ENCODE results near the gene PCBP3. TPM values are rescaled to one million over a fixed set of nuclear protein-coding genes. Genes with fewer than 3 reads are reported as not detected.

The PCBP3 gene
- total and polyA plus RNA-seq, 2 of the 8 experiments (the other 6 are each of a cell fraction or from before 2014, with no cell fraction given), result 3.5 to 6.3 TPM

DNA sequence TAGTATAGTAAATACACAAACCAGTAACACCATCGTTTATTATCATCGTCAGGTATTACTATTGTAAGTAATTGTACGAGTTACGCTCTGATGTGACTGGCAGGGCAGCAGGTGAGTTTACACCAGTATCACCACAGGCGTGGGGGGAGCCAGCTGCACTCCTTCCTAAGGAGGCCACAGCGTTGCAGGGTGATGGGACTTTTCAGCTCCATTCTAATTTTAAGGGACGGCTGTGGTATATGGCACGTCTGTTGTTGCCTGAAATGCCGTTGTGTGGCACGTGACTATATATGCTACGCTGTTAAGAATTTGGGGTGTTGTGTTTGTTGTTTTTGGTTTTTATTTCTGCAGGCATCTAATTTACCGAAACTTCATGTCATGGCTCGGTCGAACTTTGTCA, 173.3 kb downstream of the PCBP3 start:
- H3K4me3 ChIP-seq (ENCODE audit: extremely low read depth in 1 of 4, insufficient read depth in 2 of 4, low read depth in 3 of 4, low read length in 4 of 4), result no peak overlapping the region
- H4K91ac ChIP-seq (replicated peaks; ENCODE audit: insufficient read length, low read length), result no peak overlapping the region
- TF ChIP-seq GTF2F1 (IDR thresholded peaks at IDR 0.05; ENCODE audit: borderline replicate concordance, low read depth, low read length), result no peak
- TF ChIP-seq RFX5 (IDR thresholded peaks at IDR 0.05; ENCODE audit: borderline replicate concordance, low read depth, low read length), result no peak
- no peak for TF ChIP-seq ASH2L (IDR thresholded peaks at IDR 0.05; ENCODE audit: low read length)
- TF ChIP-seq POLR2A (IDR thresholded peaks at IDR 0.05; ENCODE audit: control extremely low read depth in 1 of 2, low read depth in 2 of 2, low read length in 2 of 2), result no peak
- TF ChIP-seq CREB1 (IDR thresholded peaks at IDR 0.05), result no peak
- TF ChIP-seq, protein P1, sequence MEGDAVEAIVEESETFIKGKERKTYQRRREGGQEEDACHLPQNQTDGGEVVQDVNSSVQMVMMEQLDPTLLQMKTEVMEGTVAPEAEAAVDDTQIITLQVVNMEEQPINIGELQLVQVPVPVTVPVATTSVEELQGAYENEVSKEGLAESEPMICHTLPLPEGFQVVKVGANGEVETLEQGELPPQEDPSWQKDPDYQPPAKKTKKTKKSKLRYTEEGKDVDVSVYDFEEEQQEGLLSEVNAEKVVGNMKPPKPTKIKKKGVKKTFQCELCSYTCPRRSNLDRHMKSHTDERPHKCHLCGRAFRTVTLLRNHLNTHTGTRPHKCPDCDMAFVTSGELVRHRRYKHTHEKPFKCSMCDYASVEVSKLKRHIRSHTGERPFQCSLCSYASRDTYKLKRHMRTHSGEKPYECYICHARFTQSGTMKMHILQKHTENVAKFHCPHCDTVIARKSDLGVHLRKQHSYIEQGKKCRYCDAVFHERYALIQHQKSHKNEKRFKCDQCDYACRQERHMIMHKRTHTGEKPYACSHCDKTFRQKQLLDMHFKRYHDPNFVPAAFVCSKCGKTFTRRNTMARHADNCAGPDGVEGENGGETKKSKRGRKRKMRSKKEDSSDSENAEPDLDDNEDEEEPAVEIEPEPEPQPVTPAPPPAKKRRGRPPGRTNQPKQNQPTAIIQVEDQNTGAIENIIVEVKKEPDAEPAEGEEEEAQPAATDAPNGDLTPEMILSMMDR (IDR thresholded peaks at IDR 0.05; ENCODE audit: control extremely low read depth in 1 of 3, insufficient read depth in 1 of 3, low read depth in 1 of 3, low read length in 3 of 3), result no peak
- no peak for TF ChIP-seq TEAD4 (IDR thresholded peaks at IDR 0.05; ENCODE audit: low read depth, low read length)
- TF ChIP-seq POU5F1 (IDR thresholded peaks at IDR 0.05; ENCODE audit: low read depth, low read length), result no peak
- TF ChIP-seq PHF8 (conservative IDR thresholded peaks at IDR 0.05; ENCODE audit: low read depth, low read length), result no peak
- no peak for TF ChIP-seq SAP30 (IDR thresholded peaks at IDR 0.05; ENCODE audit: insufficient read depth, insufficient replicate concordance, low read length)
- no peak for TF ChIP-seq CHD2 (IDR thresholded peaks at IDR 0.05; ENCODE audit: low read length)
- no peak for TF ChIP-seq EZH2 (IDR thresholded peaks at IDR 0.05; ENCODE audit: low read depth, low read length, severe bottlenecking)
- peaks cover 0 to 8% (median 1%) of the 10 kb centered on the region in 4 experiments; a peak in 2 of 7 replicates for H3K4me1 ChIP-seq (replicated peaks in 1 of 4; ENCODE audit: control insufficient read depth in 3 of 4, insufficient read depth in 4 of 4, low read length in 3 of 4)
- H2AFZ ChIP-seq (ENCODE audit: low read length), result no peak overlapping the region
- 88% methylated on average over 14 of the region's 14 CpGs; no CpG with 5 or more reads in 1 of the 2 experiments for WGBS, 2 experiments (ENCODE audit: extremely low coverage in 1 of 2, insufficient coverage in 1 of 2, insufficient read length in 1 of 2, insufficient replicate concordance in 2 of 2, low coverage in 1 of 2, low lambda C conversion rate in 2 of 2, missing lambda C conversion rate in 1 of 2)
- no peak overlapping the region for H3K4me2 ChIP-seq (ENCODE audit: insufficient read depth in 1 of 2, low read depth in 2 of 2, low read length in 2 of 2)
- H2AK5ac ChIP-seq (ENCODE audit: low read depth, low read length), result no peak overlapping the region
- no peak overlapping the region for H2BK20ac ChIP-seq (ENCODE audit: low read length)
- no peak overlapping the region for H4K5ac ChIP-seq (ENCODE audit: insufficient read length, low read depth, low read length)
- H3K79me1 ChIP-seq (ENCODE audit: low read depth, low read length), result no peaks in the 10 kb centered on the region
- H3K23me2 ChIP-seq (ENCODE audit: low read depth, low read length), result peaks cover 5% of the 10 kb centered on the region; the same call in 1 of the 2 replicates
- no peak for FAIRE-seq
- ChIA-PET POLR2A (ENCODE audit: partially characterized antibody) (interaction anchor here (0.6 to 1.0 kb wide), 2 partner anchors 144 to 256 kb away, joined by 3 to 5 read pairs; no protein-coding TSS in a partner anchor), CTCF (ENCODE audit: partially characterized antibody) (interaction anchor here (0.8 kb wide), 1 partner anchor 46 kb away, joined by 3 read pairs; no protein-coding TSS in a partner anchor)
- H3K4ac ChIP-seq (replicated peaks; ENCODE audit: insufficient read length, low read depth, low read length), result no peak overlapping the region
- H3K14ac ChIP-seq (ENCODE audit: insufficient read length), result no peak overlapping the region
- no peak overlapping the region for H2BK12ac ChIP-seq (ENCODE audit: low read depth, low read length)
- no peak overlapping the region for H3K56ac ChIP-seq (replicated peaks; ENCODE audit: insufficient read length, low read depth, low read length)
- no peak overlapping the region for H3K27ac ChIP-seq (ENCODE audit: low read depth, low read length)
- H3K18ac ChIP-seq (ENCODE audit: extremely low read depth, low read length), result no peak overlapping the region
- H3K23ac ChIP-seq (ENCODE audit: insufficient read length), result no peak overlapping the region
- no peak overlapping the region for H2BK15ac ChIP-seq (ENCODE audit: low read length)
- DNase-seq (ENCODE audit: low read depth in 1 of 2, low spot score in 2 of 2), result no peak
- H3K79me2 ChIP-seq (ENCODE audit: control insufficient read depth in 1 of 2, insufficient read depth in 2 of 2, low read length in 2 of 2), result no peaks in the 10 kb centered on the region
- no peaks in the 10 kb centered on the region for H3K9me3 ChIP-seq (ENCODE audit: insufficient read depth in 2 of 2, low read depth in 1 of 2, low read length in 1 of 2)
- H3K9ac ChIP-seq (replicated peaks in 1 of 4; ENCODE audit: extremely low read depth in 1 of 4, low read depth in 3 of 4, low read length in 3 of 4), result no peak overlapping the region
- H2BK120ac ChIP-seq (replicated peaks; ENCODE audit: low read depth, low read length), result no peak overlapping the region
- no peaks in the 10 kb centered on the region for H3K36me3 ChIP-seq (ENCODE audit: control insufficient read depth in 2 of 4, insufficient read depth in 4 of 4, low read length in 3 of 4)
- no peak overlapping the region for H2BK5ac ChIP-seq (ENCODE audit: low read depth, low read length)
- no peak overlapping the region for H4K8ac ChIP-seq (ENCODE audit: extremely low read depth, insufficient read depth, low read length)
- no peaks in the 10 kb centered on the region for H3K27me3 ChIP-seq (replicated peaks in 1 of 4; ENCODE audit: control insufficient read depth in 3 of 4, extremely low read depth in 1 of 4, insufficient read depth in 3 of 4, low read length in 3 of 4)
- H4K20me1 ChIP-seq (replicated peaks in 1 of 2; ENCODE audit: control insufficient read depth in 1 of 2, insufficient read depth in 2 of 2, low read length in 2 of 2), result peaks cover 0 to 2% of the 10 kb centered on the region in 2 experiments
